GM12873 (cell line): ENCODE data around the gene NUP54.

ENCODE experiments used
- TF ChIP-seq, protein P1 (sequence below): IDR thresholded peaks from 2 replicates; pipeline ENCODE4 v1.5.1; 2012; ENCODE audit warnings: low read depth, mild to moderate bottlenecking, moderate library complexity, low read length, control low read depth; ENCODE audit not compliant: insufficient read depth; ENCODE audit errors: missing control alignments

NUP54 gene

DNA sequence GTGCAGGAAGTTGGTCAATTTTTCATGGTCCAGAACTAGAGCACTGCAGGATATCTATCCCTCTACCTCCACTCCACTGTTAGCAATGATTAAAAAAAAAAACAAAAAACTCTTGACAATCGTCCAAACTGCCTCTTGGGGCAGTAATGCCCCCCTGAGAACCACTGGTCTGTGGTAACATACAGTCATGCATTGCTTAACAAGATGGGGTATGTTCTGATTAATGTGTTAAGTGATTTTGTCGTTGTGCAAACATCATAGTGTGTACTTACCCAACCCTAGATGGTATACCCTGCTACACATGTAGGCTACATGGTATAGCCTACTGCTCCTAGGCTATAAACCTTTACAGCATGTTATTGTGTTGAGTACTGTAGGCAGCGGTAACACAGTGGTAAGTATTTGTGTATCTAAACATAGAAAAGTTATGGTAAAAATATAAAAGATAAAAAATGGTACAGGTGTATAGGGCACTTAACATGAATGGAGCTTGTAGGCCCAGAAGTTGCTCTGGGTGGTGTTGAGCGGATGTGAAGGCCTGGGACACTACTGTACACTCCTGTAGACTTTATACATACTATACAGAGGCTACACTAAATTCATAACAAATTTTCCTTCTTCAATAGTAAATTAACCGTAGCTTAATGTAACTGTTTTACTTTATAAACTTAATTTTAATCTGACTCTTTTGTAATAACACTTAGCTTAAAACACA lies 39.6 kb downstream of the NUP54 start:
- TF ChIP-seq, protein P1, sequence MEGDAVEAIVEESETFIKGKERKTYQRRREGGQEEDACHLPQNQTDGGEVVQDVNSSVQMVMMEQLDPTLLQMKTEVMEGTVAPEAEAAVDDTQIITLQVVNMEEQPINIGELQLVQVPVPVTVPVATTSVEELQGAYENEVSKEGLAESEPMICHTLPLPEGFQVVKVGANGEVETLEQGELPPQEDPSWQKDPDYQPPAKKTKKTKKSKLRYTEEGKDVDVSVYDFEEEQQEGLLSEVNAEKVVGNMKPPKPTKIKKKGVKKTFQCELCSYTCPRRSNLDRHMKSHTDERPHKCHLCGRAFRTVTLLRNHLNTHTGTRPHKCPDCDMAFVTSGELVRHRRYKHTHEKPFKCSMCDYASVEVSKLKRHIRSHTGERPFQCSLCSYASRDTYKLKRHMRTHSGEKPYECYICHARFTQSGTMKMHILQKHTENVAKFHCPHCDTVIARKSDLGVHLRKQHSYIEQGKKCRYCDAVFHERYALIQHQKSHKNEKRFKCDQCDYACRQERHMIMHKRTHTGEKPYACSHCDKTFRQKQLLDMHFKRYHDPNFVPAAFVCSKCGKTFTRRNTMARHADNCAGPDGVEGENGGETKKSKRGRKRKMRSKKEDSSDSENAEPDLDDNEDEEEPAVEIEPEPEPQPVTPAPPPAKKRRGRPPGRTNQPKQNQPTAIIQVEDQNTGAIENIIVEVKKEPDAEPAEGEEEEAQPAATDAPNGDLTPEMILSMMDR = peak; percentile 20

DNA sequence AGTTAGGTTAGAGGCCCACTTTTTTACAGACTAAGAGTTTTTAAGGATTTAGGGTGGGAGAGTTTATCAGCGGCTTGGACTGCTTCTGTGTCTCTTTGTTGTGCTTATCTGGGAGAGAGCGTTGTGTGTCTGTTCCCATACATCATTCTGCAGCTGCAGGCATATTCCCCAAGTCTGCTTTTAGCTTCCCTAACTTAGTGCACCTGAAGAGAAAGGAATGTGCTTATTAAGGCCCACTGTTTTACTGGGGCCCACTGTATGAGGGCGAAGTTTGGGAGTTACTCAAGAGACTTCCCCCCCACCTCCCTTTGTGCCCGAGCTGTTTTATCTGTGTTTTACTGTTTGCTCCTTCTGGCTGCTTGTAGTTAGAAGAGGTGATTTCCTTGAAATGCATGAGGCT lies 41.8 kb downstream of the NUP54 start:
- TF ChIP-seq, protein P1 = no peak

DNA sequence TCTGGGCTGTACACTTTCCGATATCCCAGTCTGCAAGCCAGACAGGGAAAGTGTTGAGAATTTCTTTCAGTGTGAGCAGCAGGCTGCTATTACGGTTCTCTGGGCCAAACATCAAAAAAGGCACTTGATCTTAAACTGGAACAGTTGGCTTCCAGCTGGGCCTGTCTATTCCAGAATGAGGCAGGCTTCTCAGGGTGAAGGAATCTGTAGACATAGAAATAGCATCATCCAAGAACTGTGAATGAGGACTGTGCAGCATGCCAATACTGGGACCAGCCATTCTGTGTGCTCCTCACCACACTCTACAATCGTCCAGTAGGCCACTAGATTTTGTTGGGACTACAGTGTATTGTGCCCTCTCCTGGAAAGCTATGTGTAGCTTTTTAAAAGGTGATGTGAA lies 42.5 kb downstream of the NUP54 start:
- TF ChIP-seq, protein P1 = no peak

DNA sequence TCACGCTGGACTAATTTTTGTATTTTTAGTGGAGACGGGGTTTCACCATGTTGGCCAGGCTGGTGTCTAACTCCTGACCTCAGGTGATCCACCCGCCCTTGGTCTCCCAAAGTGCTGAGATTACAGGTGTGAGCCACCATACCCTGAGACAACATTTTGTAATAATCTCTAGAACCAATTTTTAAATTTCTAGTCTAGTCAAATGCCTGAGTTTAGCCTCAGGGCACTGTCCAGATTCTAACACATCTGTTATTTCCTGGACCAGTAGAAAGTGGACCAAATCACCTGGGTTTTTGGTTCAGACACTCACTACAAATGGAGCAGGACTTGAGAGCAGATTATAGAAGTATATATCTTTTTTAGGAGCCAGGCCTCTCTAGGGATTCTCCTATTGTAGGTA lies 52.1 kb downstream of the NUP54 start:
- TF ChIP-seq, protein P1 = no peak

DNA sequence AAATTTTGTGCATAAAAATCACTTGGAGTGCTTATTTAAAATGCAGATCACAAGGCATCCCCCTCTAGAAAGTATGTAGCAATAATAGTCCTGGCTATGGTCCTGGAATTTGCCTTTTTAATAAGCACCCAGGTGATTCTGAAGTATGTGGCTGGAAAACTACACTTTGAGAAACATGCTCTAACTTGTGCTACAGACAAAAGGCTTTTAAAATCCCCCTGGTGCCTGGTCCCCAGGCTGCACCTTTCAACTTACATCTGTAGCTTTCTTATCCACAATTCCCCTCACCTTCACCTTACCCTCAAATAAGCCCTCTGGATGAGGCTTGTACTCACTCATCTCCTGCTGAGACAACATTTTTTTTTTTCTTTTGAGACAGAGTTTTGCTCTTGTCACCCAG lies 52.6 kb downstream of the NUP54 start:
- TF ChIP-seq, protein P1 = no peak

DNA sequence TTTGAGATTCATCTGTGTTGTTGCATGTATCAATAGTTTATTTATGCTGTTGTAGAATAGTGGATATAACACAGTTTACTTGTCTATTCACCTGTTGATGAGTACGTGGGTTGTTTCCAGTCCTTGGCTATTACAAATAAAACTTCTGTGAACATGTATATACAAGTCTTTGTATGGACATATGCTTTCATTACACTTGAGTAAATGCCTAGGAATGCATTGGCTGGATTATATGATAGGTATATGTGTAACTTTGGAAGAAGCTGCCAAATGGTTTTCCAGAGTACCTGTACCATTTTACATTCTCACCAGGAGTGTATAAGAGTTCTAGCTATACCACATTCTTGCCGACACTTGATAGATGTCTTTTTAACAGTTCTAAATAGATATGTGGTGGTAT lies 57.1 kb downstream of the NUP54 start:
- TF ChIP-seq, protein P1 = no peak

DNA sequence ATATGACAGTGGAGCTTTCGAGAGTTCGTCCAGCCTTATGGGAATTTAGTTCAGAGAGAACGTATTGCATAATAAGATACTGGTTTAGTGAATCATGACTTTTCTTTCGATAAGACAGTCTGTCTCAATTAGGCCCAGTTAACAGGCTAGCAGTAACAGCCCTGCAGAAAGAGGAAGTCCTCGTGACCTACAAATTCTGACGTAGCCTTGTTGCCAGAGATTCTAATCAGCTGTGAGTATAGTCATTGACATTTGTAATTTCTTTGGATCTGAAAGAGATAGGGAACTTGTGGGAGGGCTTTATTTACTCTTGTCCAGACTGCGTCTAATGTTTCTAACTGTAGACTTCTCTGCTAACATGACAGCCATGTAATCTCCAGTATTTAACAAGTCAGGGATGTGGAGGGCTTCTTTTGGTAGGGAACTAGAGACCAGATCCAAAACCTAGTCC lies 57.9 kb downstream of the NUP54 start:
- TF ChIP-seq, protein P1 = no peak
